ENCODE data around the gene NELFE.
A peak's percentile ranks its signal among the peaks of the same experiment; 100 is the strongest.
"Not testable (repeated sequence)": the region's sequence is repeated elsewhere in the genome, so short reads cannot be mapped to it uniquely, and the experiment has no call there.

The NELFE gene

DNA sequence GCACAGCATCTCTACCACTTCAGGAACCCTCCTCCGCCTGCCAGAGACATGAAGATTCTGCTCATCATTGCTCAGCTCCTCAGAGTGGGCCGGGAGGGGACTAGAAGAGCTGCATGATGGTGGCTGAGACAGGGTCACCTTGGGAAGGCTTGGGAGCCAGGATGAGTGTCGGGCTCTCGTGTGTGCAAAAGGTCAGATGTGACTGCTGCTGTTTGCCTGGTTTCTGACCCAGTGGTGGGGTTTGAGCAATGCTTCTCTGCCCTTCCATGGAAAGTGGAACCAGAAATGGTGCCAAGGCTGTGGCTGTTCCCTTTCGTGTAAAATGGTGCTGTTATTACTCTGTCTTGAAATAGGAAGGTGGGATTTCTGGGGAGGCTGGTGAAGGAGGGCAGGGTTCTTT, 22.2 kb upstream of the NELFE start:
- peaks cover 33% of the 10 kb centered on the region for H3K36me3 Mint-ChIP-seq (ENCODE audit: low read depth)
- intact Hi-C loops (cut with micrococcal nuclease); H3K27me3 Mint-ChIP-seq; H3K9me3 Mint-ChIP-seq; H3K27ac Mint-ChIP-seq; H3K4me3 Mint-ChIP-seq; H3K4me1 Mint-ChIP-seq (ENCODE audit: low read depth): not testable (repeated sequence)

DNA sequence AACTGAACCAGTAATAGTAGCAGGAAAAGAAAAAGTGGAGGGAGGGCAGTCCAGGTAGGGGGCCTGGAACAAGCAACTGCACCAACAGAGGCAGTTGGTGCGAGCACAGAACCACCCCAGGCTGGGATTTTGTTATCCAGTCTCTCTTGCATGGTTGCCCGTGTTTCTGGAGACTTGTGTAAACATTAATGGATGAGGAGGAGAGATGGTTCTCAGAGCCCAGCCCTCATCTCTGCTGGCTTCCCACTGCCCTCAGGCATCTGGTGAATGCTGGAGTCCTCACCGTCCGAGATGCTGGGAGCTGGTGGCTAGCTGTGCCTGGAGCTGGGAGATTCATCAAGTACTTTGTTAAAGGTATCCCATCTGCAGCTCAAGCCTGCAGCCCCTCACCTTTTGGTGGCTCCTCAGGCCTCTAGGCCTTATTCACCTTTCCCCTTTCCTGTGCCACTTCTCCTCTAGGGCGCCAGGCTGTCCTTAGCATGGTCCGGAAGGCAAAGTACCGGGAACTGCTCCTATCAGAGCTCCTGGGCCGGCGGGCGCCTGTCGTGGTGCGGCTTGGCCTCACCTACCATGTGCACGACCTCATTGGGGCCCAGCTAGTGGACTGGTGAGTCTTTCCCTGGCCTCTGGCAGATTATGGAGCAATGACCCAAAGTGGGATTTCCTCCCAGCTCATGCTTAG, 21.6 kb upstream of the NELFE start:
- intact Hi-C loops (cut with micrococcal nuclease); H3K27ac Mint-ChIP-seq: not testable (repeated sequence)

DNA sequence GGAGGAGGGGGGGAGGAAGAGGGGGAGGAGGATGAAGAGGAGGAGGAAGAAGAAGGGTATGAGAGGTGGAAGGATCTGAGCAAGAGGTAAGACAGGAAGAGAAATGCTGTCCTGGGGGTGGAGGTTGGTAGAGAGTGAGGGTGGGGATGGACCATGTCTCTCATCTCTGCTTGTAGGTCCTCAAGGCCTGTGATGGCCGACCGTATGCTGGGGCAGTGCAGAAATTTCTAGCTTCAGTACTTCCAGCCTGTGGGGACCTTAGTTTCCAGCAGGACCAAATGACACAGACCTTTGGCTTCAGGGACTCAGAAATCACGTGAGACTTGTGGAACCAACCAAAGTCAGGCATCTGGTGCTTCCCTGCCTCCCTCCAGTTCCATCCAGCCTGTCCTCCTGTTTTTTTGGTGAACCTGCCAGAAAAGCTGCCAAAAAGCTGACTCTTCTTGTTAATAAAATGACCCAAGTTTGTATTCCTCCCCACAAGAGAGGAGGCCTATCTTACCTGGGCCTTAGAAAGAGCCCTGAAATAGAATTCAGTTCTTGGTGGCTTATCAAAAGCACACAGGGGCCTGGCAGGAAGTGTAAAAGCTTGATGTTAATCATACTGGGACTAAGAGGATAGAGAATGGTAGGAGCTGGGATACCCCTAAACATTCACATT, 20.6 kb upstream of the NELFE start:
- Mint-ChIP-seq H3K27ac (peak overlapping the region; percentile 45), H3K4me3 (no peak overlapping the region), H3K36me3 (ENCODE audit: low read depth) (peaks cover 44% of the 10 kb centered on the region), H3K9me3 (no peaks in the 10 kb centered on the region), H3K27me3 (no peaks in the 10 kb centered on the region), H3K4me1 (ENCODE audit: low read depth) (peaks cover 6% of the 10 kb centered on the region)
- intact Hi-C loops (cut with micrococcal nuclease) = no loop called here

More for the DNA sequence above, 21.6 kb upstream of the NELFE start:
- not testable (repeated sequence) for H3K4me1 Mint-ChIP-seq (ENCODE audit: low read depth); H3K9me3 Mint-ChIP-seq; H3K4me3 Mint-ChIP-seq; H3K27me3 Mint-ChIP-seq
- H3K36me3 Mint-ChIP-seq (ENCODE audit: low read depth) = peaks cover 39% of the 10 kb centered on the region

DNA sequence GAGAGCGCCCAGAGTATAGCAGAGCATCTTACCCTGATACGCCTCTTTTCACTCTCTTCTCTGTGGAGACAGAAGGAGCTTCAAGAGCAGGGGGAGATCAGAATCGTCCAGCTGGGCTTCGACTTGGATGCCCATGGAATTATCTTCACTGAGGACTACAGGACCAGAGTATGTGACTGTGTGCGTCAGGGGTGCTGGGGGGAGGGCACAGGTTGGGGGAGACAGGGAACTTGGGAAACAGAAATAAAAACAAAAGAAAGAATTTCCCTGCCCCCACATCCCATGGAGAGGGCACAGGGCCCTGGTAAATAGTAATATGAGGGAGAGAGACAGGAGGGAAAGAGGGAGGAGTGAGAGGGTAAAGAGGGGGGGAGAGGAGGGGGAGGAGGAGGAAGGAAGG, 20.1 kb upstream of the NELFE start:
- Mint-ChIP-seq H3K27ac (peak overlapping the region; percentile 45), H3K27me3 (no peaks in the 10 kb centered on the region), H3K4me1 (ENCODE audit: low read depth) (peaks cover 11% of the 10 kb centered on the region), H3K36me3 (ENCODE audit: low read depth) (peaks cover 49% of the 10 kb centered on the region), H3K4me3 (no peak overlapping the region), H3K9me3 (no peaks in the 10 kb centered on the region)
- intact Hi-C loops (cut with micrococcal nuclease) = no loop called here

DNA sequence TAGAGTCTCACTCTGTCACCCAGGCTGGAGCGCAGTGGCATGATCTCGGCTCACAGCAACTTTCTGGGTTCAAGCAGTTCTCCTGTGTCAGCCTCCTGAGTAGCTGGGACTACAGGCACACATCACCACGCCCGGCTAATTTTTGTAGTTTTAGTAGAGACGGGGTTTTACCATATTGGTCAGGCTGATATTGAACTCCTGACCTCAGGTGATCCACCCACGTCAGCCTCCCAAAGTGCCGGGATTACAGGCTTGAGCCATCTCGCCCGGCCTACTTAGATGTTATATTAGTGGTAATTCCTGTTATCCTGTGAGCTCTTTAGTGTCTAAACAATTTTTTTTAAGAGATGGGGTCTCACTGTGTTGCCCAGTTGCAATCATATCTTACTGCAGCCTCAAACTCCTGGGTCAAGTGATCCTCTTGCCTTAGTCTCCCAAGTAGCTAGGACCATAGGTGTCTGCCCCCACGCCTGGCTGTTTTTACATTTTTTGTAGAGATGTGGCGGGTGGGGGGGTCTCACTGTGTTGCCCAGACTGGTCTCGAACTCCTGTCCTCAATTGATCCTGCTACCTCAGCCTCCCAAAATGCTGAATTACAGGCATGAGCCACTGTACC, 19.2 kb upstream of the NELFE start:
- Mint-ChIP-seq H3K4me3 (no peak overlapping the region), H3K4me1 (ENCODE audit: low read depth) (peaks cover 20% of the 10 kb centered on the region), H3K36me3 (ENCODE audit: low read depth) (peaks cover 52% of the 10 kb centered on the region), H3K9me3 (no peaks in the 10 kb centered on the region), H3K27me3 (no peaks in the 10 kb centered on the region), H3K27ac (no peak overlapping the region)
- intact Hi-C loops (cut with micrococcal nuclease) = no loop called here

- Mint-ChIP-seq H3K4me1 (ENCODE audit: low read depth) (peaks cover 34% of the 10 kb centered on the region), H3K36me3 (ENCODE audit: low read depth) (peaks cover 60% of the 10 kb centered on the region)
- H3K27ac Mint-ChIP-seq; H3K27me3 Mint-ChIP-seq; intact Hi-C loops (cut with micrococcal nuclease); H3K4me3 Mint-ChIP-seq; H3K9me3 Mint-ChIP-seq: not testable (repeated sequence)
Observed at GRCh38 chr6:31976065-31976464, 17.3 kb upstream of the NELFE start.

GRCh38 chr6:31972709-31973350, 14.1 kb upstream of the NELFE start:
- Mint-ChIP-seq H3K27ac (peak overlapping the region; percentile 98), H3K4me3 (peak overlapping the region; percentile 88), H3K27me3 (no peaks in the 10 kb centered on the region), H3K4me1 (ENCODE audit: low read depth) (peaks cover 43% of the 10 kb centered on the region), H3K9me3 (no peaks in the 10 kb centered on the region), H3K36me3 (ENCODE audit: low read depth) (peaks cover 68% of the 10 kb centered on the region)
- intact Hi-C loops (cut with micrococcal nuclease) = loop anchor here (1.0 kb wide), 1 partner anchor 14 kb away; the partner anchor contains the start of gene SKIC2

DNA sequence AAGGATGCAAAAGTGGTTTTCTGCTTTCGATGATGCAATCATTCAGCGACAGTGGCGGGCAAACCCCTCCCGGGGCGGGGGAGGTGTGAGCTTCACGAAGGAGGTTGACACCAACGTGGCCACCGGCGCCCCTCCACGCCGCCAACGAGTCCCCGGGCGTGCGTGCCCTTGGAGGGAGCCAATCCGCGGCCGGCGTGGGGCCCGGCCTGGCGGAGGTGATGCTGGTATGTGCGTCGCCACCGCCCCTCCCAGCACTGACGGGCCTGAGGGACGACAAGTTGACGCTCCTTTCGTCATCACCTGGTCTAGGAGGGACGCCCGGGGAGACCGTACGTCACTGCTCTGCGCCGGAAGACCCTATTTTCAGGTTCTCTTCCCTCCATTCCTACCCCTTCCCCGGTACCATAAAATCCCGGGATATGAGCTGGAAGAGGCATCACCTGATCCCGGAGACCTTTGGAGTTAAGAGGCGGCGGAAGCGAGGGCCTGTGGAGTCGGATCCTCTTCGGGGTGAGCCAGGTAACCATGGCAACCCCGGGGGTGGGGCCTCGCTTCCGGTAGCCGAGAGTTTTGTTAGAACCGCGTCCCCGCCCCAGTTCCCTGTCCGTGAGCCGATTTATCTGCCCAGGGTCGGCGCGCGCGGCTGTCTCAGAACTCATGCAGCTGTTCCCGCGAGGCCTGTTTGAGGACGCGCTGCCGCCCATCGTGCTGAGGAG, 13.4 kb upstream of the NELFE start, which contains the start of gene DXO:
DXO (minus strand) TSS at position 146 of the 716 bp plus-strand sequence. CDS start 463 bp downstream, outside the sequence.
- H3K27me3 Mint-ChIP-seq = no peaks in the 10 kb centered on the region
- peaks cover 43% of the 10 kb centered on the region for H3K4me1 Mint-ChIP-seq (ENCODE audit: low read depth)
- peak within 1 kb of the TSS; percentile 88 for H3K4me3 Mint-ChIP-seq
- H3K27ac Mint-ChIP-seq = peak within 1 kb of the TSS; percentile 98
- peaks cover 74% of the 10 kb centered on the region for H3K36me3 Mint-ChIP-seq (ENCODE audit: low read depth)
- no peaks in the 10 kb centered on the region for H3K9me3 Mint-ChIP-seq
- intact Hi-C loops (cut with micrococcal nuclease) = loop anchor here (1.0 kb wide), 1 partner anchor 13 kb away; the partner anchor contains the start of gene SKIC2

DNA sequence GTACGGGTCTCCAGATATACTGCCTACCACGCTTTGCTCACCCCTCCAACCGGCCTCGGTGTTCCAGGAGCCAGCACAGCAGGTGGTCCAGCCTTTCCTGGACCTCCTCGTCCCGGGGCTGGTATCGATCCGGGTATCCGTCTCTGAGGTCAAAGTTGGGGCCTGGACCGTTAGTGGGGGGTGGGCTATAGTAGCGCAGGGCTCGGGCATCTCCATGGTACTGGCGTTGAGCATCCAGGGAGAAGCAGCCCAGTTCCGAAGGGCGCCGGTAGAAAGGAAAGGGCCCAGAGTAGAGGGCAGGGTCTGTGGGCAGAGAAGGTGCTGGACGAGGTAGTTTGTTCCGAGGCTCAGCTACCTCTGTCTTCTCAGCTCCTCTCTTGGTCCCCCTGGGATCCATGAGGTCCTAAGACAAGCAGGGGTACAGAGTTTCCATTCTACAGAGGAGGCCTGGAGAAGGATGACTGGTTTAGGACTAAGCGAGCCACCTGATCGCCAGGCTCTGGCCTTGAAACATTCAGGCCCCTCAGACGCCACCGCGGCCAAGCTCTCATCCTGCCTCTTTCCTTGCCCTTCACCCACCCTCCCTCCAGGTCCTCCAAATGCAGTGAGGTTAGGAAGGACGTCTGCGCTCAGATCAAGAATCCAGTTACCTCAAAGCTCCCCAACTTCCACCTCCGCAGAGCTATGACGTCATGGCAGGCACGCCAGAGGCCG, 12.7 kb upstream of the NELFE start:
- intact Hi-C loops (cut with micrococcal nuclease) = no loop called here
- peaks cover 74% of the 10 kb centered on the region for H3K36me3 Mint-ChIP-seq (ENCODE audit: low read depth)
- H3K4me3 Mint-ChIP-seq = peak overlapping the region; percentile 88

DNA sequence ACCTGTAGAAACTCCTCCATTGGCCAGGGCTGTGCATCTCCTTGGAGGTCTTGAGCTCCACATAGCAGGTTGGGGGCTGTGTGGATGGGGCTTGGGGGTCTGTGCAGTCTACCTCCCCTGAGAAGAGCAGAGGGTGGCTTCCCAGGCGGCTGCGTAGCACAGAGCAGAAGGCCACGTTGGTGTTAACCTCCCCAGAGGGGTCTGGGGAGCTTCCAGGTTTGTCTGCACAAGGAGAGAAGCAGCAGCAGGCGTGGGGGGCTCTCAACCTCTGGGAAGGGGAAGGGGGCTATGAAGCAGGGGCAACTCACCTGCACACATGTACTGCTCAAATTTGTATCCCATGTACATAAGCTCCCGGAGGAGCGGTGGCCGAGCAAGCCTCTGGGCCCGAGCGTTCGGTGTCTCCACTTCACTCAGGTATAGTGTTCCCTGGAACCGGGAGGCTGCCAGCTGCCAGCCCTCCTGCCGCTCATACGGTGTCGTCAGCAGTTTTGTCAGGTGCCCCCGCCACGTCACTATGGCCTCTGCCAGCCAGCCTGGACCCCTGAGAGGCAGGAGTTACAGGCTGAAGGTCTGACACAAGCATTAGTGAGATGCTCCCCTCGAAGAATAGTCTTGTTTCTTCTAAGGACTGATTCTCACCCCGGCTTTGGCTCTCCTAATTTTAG, 12.0 kb upstream of the NELFE start:
- H3K9me3 Mint-ChIP-seq = no peaks in the 10 kb centered on the region
- intact Hi-C loops (cut with micrococcal nuclease) = no loop called here
- peaks cover 43% of the 10 kb centered on the region for H3K4me1 Mint-ChIP-seq (ENCODE audit: low read depth)
- peaks cover 76% of the 10 kb centered on the region for H3K36me3 Mint-ChIP-seq (ENCODE audit: low read depth)
- H3K4me3 Mint-ChIP-seq = peak overlapping the region; percentile 88
- H3K27ac Mint-ChIP-seq = peak overlapping the region; percentile 98
- H3K27me3 Mint-ChIP-seq = no peaks in the 10 kb centered on the region

More for the DNA sequence above, 12.7 kb upstream of the NELFE start:
- peaks cover 43% of the 10 kb centered on the region for H3K4me1 Mint-ChIP-seq (ENCODE audit: low read depth)
- H3K9me3 Mint-ChIP-seq = no peaks in the 10 kb centered on the region
- H3K27ac Mint-ChIP-seq = peak overlapping the region; percentile 98
- no peaks in the 10 kb centered on the region for H3K27me3 Mint-ChIP-seq

DNA sequence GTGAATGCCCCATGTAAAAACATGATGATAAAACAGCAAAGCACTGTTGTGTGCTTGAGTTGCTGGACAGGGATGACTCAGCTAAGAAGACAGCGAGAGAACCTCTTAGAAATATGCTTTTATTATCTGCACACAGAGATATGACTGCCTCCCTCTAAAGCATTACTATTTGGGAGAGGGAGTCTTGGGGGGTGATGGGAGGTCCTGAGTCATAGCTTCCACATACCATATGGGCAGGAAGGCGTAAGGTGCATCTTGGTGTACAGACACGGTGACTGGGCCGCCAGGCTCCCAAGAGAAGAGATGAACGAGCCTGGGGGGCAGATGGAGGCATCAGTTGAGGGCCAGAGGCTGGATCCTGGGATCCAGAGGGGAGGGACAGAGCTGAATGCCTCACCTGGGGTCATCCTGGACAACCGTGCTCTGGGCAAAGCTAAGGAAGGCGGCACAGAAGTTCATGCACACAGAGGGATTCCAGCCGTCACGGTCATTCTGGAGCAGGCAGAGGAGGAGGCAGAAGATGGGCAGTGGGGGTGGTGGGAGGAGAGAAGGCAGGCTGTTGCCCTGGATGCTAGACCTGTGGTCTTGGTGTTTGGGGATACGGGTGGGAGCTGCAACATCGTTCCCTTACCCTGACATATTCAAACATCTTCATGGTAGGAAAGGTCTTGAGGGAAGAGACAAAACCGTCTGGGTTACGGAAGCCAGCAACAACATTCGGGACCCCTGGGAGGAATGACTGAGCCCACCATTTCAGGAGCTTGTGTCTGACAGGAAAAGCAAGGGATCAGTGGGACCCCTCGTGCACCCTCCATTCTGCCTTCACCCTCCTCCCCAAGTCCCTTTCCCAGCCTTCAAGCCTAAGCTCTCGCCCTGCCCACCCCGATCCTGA, 11.2 kb upstream of the NELFE start:
- intact Hi-C loops (cut with micrococcal nuclease) = no loop called here
- peaks cover 43% of the 10 kb centered on the region for H3K4me1 Mint-ChIP-seq (ENCODE audit: low read depth)
- H3K36me3 Mint-ChIP-seq (ENCODE audit: low read depth) = peaks cover 76% of the 10 kb centered on the region

More for the DNA sequence above, 11.2 kb upstream of the NELFE start:
- Mint-ChIP-seq H3K27me3 (no peaks in the 10 kb centered on the region), H3K4me3 (no peak overlapping the region), H3K9me3 (no peaks in the 10 kb centered on the region), H3K27ac (peak overlapping the region; percentile 98)
